GM19099 (cell line): ENCODE data around the gene PTPRN2.

Experiments
- POLR2A ChIP-seq: IDR thresholded peaks from 3 replicates; pipeline ENCODE4 v1.6.1; 2011; ENCODE audit warnings: low read depth; ENCODE audit not compliant: insufficient read length; ENCODE audit errors: extremely low read depth

The PTPRN2 gene

DNA sequence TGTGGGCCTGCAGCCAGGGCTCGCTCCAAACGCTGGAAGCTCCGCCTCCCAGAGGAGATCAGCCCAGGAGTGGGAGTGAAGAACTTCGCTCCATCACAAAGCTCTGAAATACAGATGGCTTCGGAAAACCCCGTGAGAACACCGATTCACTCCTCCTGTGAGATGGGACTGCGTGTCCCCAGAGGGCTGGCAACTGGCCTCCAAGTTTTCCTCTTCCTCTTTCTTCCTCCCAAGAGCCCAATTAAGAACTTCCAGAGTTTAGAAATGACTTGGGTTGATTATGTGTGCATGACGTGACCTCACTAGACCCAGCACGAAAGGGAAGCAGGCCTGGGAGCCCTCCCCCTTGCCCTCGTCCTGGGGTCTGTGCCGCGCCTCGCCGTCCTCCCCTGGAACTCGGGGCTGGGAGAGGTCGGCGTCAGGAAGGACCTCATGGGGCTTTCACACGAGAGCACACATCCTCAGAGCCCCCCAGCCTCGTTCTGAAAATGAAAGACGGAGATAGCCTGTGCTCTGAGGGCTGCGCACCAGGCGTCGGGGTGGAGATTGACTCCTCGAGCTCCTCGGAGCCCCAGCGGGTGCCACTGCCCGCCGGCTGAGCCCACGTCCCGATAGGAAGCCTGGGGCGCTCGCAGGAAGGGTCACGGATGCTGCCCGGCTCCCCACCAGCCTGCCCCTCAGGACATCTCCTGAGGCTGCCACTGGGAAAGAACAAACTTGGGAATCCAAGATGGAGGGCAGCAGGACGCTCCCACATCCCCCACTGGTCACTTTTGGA, 37.8 kb downstream of the PTPRN2 start:
- no peak for TF ChIP-seq POLR2A

DNA sequence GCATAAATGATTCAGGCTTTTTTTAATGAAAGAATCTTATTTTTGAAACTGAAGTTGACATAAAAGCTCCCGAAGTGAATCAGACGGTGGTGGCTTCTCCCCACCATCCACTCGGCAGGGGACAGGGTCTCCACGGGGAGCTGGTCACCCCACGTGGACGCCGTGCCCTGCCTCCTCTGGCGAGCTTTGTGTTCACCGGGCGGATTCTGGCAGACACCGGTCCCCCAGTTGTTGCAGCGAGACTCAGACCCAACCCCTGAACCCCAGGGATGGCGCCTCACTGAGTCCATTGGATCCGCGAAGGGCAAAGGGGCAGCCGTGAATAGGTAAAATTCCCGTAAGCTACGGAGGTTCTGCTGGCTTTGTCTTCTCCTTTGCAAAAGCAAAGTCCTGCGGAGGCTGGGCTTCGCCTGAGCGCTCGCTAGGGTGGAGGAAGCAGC, 38.4 kb downstream of the PTPRN2 start:
- TF ChIP-seq POLR2A: no peak

DNA sequence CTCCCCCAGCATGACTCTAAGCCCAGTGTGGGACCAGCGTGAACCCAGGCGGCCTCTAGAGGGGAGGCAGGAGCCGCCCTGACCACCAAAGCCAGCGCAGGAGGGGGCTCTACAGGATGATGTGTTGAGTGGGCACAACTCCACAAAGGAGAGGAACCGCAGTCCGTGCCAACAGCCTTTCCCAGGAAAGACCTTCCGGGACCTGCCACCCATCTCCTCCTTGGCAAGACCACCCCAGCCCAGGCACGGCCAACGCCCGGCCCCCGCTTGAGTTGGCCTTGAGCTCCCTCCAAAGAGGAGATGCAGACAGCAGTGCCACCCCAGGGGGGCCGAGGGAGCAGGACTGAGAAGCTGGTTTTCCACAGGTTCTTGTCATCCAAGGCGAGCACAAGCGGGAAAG, 38.9 kb downstream of the PTPRN2 start:
- TF ChIP-seq POLR2A: no peak

DNA sequence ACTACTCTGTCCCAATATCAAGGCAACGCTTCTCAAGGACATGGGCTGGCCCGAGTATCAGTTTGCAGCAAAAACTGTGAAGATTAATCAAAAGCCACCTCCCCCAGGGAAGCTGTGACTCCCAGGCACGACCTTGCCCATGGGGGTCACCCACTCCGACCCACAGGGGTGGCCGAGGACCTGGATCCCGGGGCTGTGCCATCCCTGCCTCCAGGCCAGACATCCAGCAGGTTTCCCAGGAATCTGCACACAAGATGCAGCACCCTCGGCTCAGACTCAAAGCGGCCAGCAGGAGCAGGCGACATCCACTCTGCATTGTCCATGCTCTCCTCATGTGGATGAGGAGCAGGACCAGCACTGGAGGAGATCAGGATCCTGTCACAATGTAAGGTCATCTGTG, 39.8 kb downstream of the PTPRN2 start:
- no peak for TF ChIP-seq POLR2A

DNA sequence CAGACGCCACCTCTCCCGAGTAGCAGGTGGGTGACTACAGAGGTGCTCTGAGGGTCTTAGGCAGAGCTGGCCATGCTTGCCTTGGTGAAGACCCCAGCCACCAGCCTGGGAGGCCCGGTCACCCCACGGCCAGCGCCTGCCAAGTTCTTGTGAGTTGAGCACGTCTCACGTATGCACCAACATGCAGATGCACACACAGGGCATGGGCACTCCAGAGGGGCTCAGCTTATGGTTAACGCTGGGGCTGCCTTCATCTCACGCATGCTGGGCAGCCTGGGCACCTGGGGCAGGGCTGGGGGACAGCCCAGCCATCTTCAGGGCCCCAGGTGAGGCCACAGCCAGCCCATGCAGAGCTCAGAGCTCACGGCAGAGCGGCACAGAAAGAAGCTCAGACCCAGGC, 41.0 kb downstream of the PTPRN2 start:
- no peak for TF ChIP-seq POLR2A

DNA sequence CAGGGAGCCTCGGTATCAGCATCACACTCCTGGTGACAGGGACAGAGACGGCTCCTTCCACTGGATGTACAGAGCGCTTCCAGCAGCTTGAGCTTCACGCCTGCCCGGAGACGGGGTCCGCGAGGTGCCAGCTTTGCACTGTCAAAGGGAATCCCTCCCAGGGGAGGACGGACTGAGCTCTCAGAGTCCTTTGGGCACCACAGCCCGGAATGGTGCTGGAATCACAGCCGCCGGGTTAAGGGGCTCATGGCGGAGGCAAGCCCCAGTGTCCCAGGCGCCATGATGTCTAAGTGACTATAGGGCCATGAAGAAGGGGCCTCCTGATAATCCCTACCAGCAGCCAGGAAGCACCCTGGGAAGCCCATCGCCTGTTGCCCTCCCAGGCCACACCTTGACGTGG, 41.4 kb downstream of the PTPRN2 start:
- no peak for TF ChIP-seq POLR2A

DNA sequence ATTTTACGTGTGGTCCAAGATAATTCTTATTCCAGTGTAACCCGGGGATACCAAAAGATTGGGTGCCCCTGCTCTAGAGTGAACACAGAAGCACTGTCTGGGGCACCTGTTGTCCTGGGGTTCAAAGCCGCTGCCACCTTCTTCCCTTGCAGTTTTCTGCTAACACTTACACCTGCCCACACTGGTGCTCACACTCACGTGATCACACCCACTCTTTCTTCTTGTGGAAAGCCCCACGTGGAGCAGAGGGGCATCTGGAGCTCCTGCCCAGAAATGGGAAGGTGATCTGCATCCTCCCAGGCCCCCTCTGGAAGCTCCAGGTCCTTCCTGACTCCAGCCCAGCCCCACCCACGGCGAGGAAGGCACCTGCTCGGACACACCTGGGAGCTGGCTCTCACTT, 42.9 kb downstream of the PTPRN2 start:
- no peak for TF ChIP-seq POLR2A

DNA sequence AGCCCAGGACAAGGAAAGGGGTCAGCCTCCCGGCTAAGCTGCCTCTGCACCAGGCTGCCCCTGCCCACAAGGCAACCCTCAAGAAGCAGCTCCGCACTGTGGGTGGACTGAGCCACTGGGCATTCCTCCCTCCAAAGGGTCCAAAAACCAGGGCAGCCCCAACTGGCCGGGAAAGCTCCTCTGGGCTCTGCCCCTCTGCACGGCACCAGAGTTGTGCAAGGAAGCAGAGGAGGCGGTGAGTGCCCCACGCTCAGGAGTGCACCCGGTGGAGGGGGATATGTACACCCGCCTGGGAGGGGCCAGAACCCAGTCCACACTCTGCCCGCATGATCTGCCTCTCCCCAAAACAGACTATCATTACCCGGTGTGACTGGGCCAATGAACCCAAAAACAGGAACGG, 43.8 kb downstream of the PTPRN2 start:
- TF ChIP-seq POLR2A: no peak

DNA sequence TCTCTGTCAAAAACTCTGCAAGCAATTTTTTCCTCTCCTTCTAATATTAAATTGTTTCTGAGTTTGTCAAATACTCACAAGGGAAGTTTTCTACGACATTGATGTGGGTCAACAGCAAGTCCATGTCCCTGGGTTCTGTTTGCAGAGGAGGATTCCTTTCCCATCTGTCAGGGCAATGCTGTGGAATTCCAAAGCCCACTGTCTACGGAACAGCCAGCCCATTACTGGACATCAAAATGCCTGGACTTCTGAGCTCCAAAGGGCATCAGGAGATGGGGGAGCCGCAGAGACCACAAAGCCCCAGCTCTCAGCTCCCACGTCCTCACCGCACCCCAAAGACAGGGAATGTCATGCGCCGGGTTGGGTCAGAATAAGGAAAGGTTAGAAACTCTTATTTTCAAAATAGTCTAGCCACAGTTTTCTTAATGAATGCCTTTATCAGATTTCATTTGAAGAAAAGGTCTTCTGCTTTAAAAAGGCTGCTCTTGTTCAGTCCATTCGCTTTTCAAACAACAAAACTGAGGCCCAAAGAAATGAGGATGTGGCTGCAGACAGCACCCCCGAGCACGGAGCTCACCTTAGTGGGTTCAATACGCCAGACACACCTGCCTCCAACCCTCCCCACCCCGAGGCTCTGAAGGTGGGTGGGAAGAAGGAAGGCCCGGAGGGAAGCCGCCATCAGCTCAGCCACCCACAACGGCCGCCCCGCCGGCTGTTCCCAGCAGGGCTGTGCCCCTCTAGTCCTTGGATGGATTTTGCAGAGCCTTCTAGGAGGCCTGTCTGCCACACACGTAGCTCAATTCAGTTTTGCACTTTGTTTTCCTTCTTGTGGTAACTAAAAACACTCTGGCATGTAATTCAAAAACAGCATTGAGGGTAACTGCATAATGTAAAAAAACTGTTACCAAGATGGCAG, 44.7 kb downstream of the PTPRN2 start:
- no peak for TF ChIP-seq POLR2A

DNA sequence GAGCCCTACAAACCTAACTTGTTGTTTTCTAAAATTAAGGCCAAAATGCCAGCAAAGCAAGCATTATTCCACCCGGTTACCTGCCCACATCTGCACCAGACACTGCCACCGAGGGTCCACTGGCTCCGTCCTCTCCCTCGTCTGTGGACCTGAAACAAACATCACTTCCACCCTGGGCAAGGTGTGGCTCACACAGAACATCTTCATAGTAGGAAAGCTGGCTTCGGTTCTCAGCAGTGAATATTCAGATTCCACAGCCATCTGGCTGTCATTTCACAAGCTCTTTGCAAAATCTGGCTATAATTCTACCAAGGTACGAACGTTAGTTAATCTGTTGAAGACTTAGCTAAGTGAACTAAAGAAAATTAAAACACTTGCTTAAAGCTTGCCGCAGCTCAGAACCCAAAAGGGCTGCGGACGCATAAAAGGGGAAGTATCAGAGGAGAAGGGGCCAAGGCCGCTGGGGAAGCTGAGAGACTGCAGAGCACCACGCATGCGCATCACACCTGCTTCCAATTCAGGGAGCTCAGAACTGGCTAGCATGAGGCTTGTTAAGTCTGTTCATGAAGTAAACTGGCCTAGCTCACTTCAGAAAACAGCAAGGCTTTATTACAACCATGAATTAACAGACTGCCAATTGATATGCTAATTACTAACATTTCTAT, 46.1 kb downstream of the PTPRN2 start:
- no peak for TF ChIP-seq POLR2A

DNA sequence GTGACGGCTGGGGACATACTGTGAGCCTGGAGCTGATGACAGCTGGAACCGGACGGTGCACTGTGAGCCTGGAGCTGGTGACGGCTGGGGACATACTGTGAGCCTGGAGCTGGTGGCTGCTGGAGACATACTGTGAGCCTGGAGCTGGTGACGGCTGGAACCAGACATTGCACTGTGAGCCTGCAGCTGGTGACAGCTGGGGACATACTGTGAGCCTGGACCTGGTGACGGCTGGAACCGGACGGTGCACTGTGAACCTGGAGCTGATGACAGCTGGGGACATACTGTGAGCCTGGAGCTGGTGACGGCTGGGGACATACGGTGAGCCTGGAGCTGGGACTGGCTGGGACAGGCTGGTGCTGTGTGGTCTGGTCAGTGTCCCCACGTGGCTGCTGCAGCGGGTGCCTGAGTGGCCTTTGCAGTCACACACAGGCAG, 47.9 kb downstream of the PTPRN2 start:
- TF ChIP-seq POLR2A: no peak

DNA sequence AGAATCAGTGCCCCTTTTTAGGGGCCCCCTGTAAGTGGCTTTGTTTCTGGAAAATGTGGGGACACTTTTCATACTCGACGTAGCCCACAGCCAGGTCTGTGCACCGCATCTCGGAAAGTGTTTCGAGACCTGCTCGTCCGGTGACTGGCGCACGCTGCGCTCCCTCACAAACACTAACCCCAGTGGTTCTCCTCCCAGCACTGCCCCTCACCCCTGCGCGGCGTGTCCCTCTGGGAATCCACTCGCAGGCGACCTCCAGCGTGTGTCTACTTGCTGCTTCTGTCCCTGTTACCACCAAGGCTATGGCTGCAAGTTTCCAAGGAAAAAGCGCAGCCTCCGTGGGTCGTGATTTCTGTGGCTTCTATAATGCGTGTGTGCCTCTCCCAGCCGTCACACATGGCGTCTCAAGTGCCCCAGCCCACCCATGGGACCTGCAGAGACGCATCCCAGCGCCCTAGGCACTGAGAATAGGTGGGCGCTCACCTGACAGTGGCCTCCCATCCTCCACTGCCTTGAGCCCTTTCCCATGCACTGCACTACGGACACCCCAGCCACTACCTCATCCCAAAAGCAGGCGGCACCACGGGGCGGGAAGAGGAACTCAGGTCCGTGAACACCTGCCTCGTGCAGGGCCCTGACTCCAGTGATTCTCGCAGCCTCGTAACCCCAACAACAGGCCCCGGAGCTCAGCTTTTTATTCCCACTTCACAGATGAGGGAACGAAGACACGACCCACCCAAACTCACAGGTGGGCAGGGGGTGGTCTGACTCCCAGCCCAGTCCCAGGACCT, 49.3 kb downstream of the PTPRN2 start:
- no peak for TF ChIP-seq POLR2A

DNA sequence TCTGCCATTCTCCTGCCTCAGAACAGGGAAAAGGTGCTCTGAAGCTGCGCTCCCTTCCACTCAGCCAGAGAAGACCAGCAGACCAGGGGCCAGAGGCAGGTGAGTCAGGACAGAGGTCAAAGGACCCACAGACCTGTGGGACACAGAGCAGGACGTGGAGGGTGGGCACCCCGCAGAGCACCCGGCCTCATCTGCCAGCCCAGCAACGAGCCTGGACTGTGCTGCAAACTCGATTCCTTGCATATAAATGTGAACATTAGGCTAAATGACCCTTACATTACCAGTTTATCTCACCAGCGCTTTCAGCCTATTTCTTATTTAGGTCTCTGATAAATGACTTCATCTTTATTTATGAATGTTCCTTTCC, 50.1 kb downstream of the PTPRN2 start:
- TF ChIP-seq POLR2A: no peak

DNA sequence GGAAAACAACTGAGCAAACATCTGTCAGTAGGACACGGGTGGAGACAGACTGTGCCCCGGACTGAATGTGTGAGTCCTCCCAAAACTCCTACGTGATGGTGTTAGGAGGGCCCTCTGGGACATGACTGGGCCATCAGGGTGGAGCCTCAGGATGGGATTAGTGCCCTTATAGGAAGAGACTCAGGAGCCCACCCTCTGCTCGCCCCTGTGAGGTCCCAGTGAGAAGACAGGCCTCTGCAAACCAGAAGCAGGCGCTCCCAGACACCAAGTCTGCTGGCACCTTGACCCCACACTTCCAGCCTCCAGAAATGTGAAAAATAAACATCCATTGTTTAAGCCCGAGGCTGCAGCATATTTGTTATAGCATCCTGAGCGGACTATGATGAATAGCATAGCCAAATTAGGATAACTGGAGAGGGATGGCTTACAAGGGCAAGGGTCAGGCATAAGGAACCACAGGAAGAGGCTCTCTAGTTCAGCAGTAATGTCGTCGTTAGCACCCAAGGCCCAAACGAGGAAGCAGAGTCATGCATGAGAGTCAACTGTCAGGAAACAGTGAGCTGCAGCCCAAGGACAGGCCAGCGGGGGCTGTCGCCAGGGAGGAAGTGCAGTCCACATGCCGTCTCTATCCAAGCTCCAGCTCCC, 50.6 kb downstream of the PTPRN2 start:
- no peak for TF ChIP-seq POLR2A
